Trophoblast cell (in vitro differentiated cells and primary cell): Measurements from ENCODE around the gene LRRC73.
A peak's percentile ranks its signal among the peaks of the same experiment; 100 is the strongest.
"Not testable (repeated sequence)": the region's sequence is repeated elsewhere in the genome, so short reads cannot be mapped to it uniquely, and the experiment has no call there.

Experiments used
- DNase-seq, 2 donors: peaks; one replicate each; pipeline ENCODE4 v3.0.0-alpha.2; 2016
- H2AFZ ChIP-seq: 2 replicates; pipeline ENCODE4 v1.6.1; 2013; ENCODE audit warnings: low read length, moderate library complexity, mild to moderate bottlenecking; ENCODE audit not compliant: insufficient read depth, poor library complexity
- H2AK5ac ChIP-seq: 2 replicates; pipeline ENCODE4 v1.6.1; 2013; ENCODE audit warnings: mild to moderate bottlenecking, low read length
- H2BK120ac ChIP-seq: 2 replicates; pipeline ENCODE4 v1.6.1; 2013; ENCODE audit warnings: low read length, mild to moderate bottlenecking, moderate library complexity; ENCODE audit not compliant: insufficient read depth, poor library complexity
- H2BK12ac ChIP-seq: 2 replicates; pipeline ENCODE4 v1.6.1; 2013; ENCODE audit warnings: mild to moderate bottlenecking, low read length, moderate library complexity
- H2BK5ac ChIP-seq: 2 replicates; pipeline ENCODE4 v1.6.1; 2013; ENCODE audit warnings: low read length, low read depth, moderate library complexity, mild to moderate bottlenecking; ENCODE audit not compliant: poor library complexity
- H3K14ac ChIP-seq: 2 replicates; pipeline ENCODE4 v1.6.1; 2013; ENCODE audit warnings: mild to moderate bottlenecking, low read length
- H3K18ac ChIP-seq: 2 replicates; pipeline ENCODE4 v1.6.1; 2013; ENCODE audit warnings: mild to moderate bottlenecking, low read length
- H3K23ac ChIP-seq: 2 replicates; pipeline ENCODE4 v1.6.1; 2013; ENCODE audit warnings: low read length
- H3K27ac ChIP-seq: 2 replicates; pipeline ENCODE4 v1.5.1; 2013; ENCODE audit warnings: low read depth, mild to moderate bottlenecking, inconsistent platforms, low read length, moderate library complexity
- H3K27me3 ChIP-seq: 2 replicates; pipeline ENCODE4 v1.6.1; 2013; ENCODE audit warnings: inconsistent platforms, mild to moderate bottlenecking, low read length, moderate library complexity; ENCODE audit not compliant: insufficient read depth
- H3K36me3 ChIP-seq, 2 experiments: 1 replicate in 1 of 2; 2 replicates in 1 of 2; pipeline ENCODE4 v1.6.1; 2013; ENCODE audit warnings: low read length in 2 of 2, mild to moderate bottlenecking in 2 of 2, moderate library complexity in 1 of 2; ENCODE audit not compliant: insufficient read depth in 2 of 2, control insufficient read depth in 1 of 2
- H3K4ac ChIP-seq: 2 replicates; pipeline ENCODE4 v1.6.1; 2013; ENCODE audit warnings: low read depth, mild to moderate bottlenecking, low read length, moderate library complexity
- H3K4me1 ChIP-seq, 2 experiments: 1 replicate in 1 of 2; 2 replicates in 1 of 2; pipeline ENCODE4 v1.6.1; 2013; ENCODE audit warnings: low read length in 2 of 2, mild to moderate bottlenecking in 2 of 2, moderate library complexity in 1 of 2; ENCODE audit not compliant: insufficient read depth in 2 of 2, control insufficient read depth in 1 of 2
- H3K4me2 ChIP-seq: 2 replicates; pipeline ENCODE4 v1.6.1; 2013; ENCODE audit warnings: inconsistent platforms, mild to moderate bottlenecking, low read length, moderate library complexity
- H3K4me3 ChIP-seq: 2 replicates; pipeline ENCODE4 v1.5.1; 2013; ENCODE audit warnings: mild to moderate bottlenecking, low read depth, low read length, inconsistent platforms
- H3K79me1 ChIP-seq: one replicate; pipeline ENCODE4 v1.6.1; 2013; ENCODE audit warnings: low read length
- H3K79me2 ChIP-seq: 2 replicates; pipeline ENCODE4 v1.6.1; 2013; ENCODE audit warnings: low read length, mild to moderate bottlenecking; ENCODE audit not compliant: control insufficient read depth, insufficient read depth, poor library complexity
- H3K9ac ChIP-seq: 2 replicates; pipeline ENCODE4 v1.6.1; 2013; ENCODE audit warnings: mild to moderate bottlenecking, low read length
- H3K9me3 ChIP-seq: 2 replicates; pipeline ENCODE4 v1.6.1; 2013; ENCODE audit warnings: low read depth, mild to moderate bottlenecking, control low read depth, inconsistent platforms, low read length; ENCODE audit not compliant: insufficient read depth
- H4K12ac ChIP-seq: 2 replicates; pipeline ENCODE4 v1.6.1; 2013; ENCODE audit warnings: low read depth, mild to moderate bottlenecking, low read length, moderate library complexity
- H4K8ac ChIP-seq: 2 replicates; pipeline ENCODE4 v1.6.1; 2013; ENCODE audit warnings: low read depth, mild to moderate bottlenecking, low read length, moderate library complexity
- H4K91ac ChIP-seq: one replicate; pipeline ENCODE4 v1.6.1; 2013; ENCODE audit warnings: low read depth, mild to moderate bottlenecking, low read length, moderate library complexity
- WGBS: extraction: QIAGEN DNeasy Blood & Tissue Kit; methylation state at CpG from one replicate; pipeline ENCODE4 v1.1.7; 2013; ENCODE audit warnings: missing lambda C conversion rate; ENCODE audit not compliant: insufficient read length, insufficient coverage; ENCODE audit errors: extremely low coverage; 5-methylcytosine and 5-hydroxymethylcytosine counted together

LRRC73 gene

DNA sequence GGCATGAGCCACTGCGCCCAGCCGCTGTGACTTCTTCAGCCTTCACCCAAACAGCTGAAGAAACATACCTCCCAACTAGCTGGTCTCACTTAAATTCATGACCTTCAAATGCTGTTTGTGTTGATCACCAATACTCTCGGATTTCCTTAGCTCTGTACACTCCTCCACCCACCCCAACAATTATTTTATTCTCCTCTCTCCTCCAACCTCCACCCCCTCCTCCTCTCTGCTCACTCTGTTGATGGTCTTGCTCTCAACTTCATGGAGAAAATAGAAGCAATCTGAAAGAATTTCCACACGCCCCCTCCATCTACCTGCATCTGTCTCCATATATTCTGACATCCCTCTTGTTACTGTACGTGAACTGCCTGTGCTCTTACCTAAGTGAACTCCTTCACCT, 48.2 kb downstream of the LRRC73 start:
- Histone ChIP-seq H3K79me2 (no peaks in the 10 kb centered on the region), H4K91ac (no peak overlapping the region), H3K9me3 (peaks cover 2% of the 10 kb centered on the region), H3K4me2 (no peak overlapping the region), H2BK5ac (no peak overlapping the region), H3K4me1 (no peaks in the 10 kb centered on the region), H4K12ac (no peak overlapping the region), H3K4me3 (no peak overlapping the region), H2BK12ac (no peak overlapping the region), H3K79me1 (no peaks in the 10 kb centered on the region), H3K36me3 (no peaks in the 10 kb centered on the region), H2AFZ (no peak overlapping the region), H3K27me3 (no peaks in the 10 kb centered on the region), H3K9ac (no peak overlapping the region), H3K23ac (no peak overlapping the region), H3K14ac (no peak overlapping the region), H4K8ac (no peak overlapping the region), H3K18ac (no peak overlapping the region), H2BK120ac (no peak overlapping the region), H3K27ac (no peak overlapping the region), H2AK5ac (no peak overlapping the region), H3K4ac (no peak overlapping the region)
- DNase-seq, result no peak
- WGBS, result 100% methylated on average over 1 of the region's 5 CpGs

DNA sequence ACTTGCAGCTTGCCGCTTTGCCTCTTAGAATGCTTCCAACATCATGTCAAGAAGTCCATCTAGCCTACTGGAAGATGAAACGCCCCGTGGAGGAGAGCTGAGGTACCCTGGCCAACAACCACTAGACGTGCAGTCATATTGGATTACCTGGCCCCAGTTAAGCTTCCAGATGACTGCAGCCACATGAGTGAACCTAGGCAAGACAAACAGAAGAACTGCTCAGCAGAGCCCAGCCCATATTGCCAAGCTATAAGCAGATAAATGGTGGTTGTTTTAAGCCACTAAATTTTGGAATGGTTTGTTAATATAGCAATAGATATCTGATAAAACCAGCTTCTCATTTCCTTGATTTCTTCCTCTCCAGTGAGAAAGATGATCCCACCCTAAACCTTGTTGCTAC, 50.1 kb downstream of the LRRC73 start:
- H2BK12ac ChIP-seq, result no peak overlapping the region
- H2BK120ac ChIP-seq, result no peak overlapping the region
- H3K36me3 ChIP-seq, result no peaks in the 10 kb centered on the region
- no peak for DNase-seq
- no peaks in the 10 kb centered on the region for H3K79me2 ChIP-seq
- no peak overlapping the region for H2AFZ ChIP-seq
- no peaks in the 10 kb centered on the region for H3K79me1 ChIP-seq
- no peak overlapping the region for H4K12ac ChIP-seq
- peaks cover 1 to 4% of the 10 kb centered on the region in 2 experiments for H3K4me1 ChIP-seq
- no peak overlapping the region for H3K4ac ChIP-seq
- peaks cover 3% of the 10 kb centered on the region for H3K27me3 ChIP-seq
- no peak overlapping the region for H3K18ac ChIP-seq
- H4K91ac ChIP-seq, result no peak overlapping the region
- no peak overlapping the region for H3K27ac ChIP-seq
- no peak overlapping the region for H3K14ac ChIP-seq
- H4K8ac ChIP-seq, result no peak overlapping the region
- H3K9ac ChIP-seq, result no peak overlapping the region
- no peak overlapping the region for H2AK5ac ChIP-seq
- no peak overlapping the region for H3K23ac ChIP-seq
- no peak overlapping the region for H3K4me2 ChIP-seq
- WGBS, result no CpG with 5 or more reads among the region's 4 CpGs
- no peak overlapping the region for H2BK5ac ChIP-seq
- H3K4me3 ChIP-seq, result no peak overlapping the region
- peaks cover 2% of the 10 kb centered on the region for H3K9me3 ChIP-seq

- no peak overlapping the region for H2BK5ac ChIP-seq
- no peak overlapping the region for H3K4me3 ChIP-seq
- no peak overlapping the region for H3K18ac ChIP-seq
- no peak overlapping the region for H3K14ac ChIP-seq
- no peaks in the 10 kb centered on the region for H3K79me2 ChIP-seq
- H4K8ac ChIP-seq, result no peak overlapping the region
- H2BK120ac ChIP-seq, result no peak overlapping the region
- H2AK5ac ChIP-seq, result no peak overlapping the region
- no peaks in the 10 kb centered on the region for H3K36me3 ChIP-seq
- peaks cover 8% of the 10 kb centered on the region for H3K27me3 ChIP-seq
- no peak overlapping the region for H3K27ac ChIP-seq
- H2AFZ ChIP-seq, result no peak overlapping the region
- DNase-seq, result no peak
- peaks cover 2% of the 10 kb centered on the region for H3K9me3 ChIP-seq
- H3K4me2 ChIP-seq, result no peak overlapping the region
- H3K4me1 ChIP-seq, result peaks cover 3 to 4% of the 10 kb centered on the region in 2 experiments
- H4K12ac ChIP-seq, result no peak overlapping the region
- no peak overlapping the region for H3K23ac ChIP-seq
- no peak overlapping the region for H3K4ac ChIP-seq
- H3K79me1 ChIP-seq, result no peaks in the 10 kb centered on the region
- H3K9ac ChIP-seq, result no peak overlapping the region
- H2BK12ac ChIP-seq, result no peak overlapping the region
- no CpG with 5 or more reads among the region's 1 CpG for WGBS
- H4K91ac ChIP-seq, result no peak overlapping the region
Measured at GRCh38 chr6:43459535-43459934, 50.6 kb downstream of the LRRC73 start.

DNA sequence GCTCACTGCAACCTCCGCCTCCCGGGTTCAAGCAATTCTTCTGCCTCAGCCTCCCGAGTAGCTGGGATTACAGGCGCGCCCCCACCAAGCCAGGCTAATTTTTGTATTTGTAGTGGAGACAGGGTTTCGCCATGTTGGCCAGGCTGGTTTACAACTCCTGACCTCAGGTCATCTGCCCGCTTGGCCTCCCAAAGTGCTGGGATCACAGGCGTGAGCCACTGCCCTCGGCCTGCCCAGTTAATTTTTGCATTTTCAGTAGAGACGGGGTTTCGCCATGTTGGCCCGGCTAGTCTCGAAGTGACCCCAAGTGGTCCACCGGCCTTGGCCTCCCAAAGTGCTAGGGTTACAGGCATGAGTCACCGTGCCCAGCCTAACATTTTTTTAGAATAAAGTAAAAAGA, 52.0 kb downstream of the LRRC73 start:
- WGBS, result no CpG with 5 or more reads among the region's 15 CpGs
- not testable (repeated sequence) for H3K79me1 ChIP-seq, H3K27me3 ChIP-seq, H2BK5ac ChIP-seq, H3K23ac ChIP-seq, H3K9me3 ChIP-seq, H3K4ac ChIP-seq, H2BK12ac ChIP-seq, H3K9ac ChIP-seq, H3K79me2 ChIP-seq, H4K91ac ChIP-seq, H2AK5ac ChIP-seq, H3K18ac ChIP-seq, H2BK120ac ChIP-seq, H4K12ac ChIP-seq, H3K4me3 ChIP-seq, H3K14ac ChIP-seq, H3K36me3 ChIP-seq, H2AFZ ChIP-seq, H3K4me2 ChIP-seq, H3K27ac ChIP-seq, H4K8ac ChIP-seq, H3K4me1 ChIP-seq
- peak; percentile 30 to 56 for DNase-seq
